Measurements from ENCODE around the gene PLAC8L1.

Gene PLAC8L1

DNA sequence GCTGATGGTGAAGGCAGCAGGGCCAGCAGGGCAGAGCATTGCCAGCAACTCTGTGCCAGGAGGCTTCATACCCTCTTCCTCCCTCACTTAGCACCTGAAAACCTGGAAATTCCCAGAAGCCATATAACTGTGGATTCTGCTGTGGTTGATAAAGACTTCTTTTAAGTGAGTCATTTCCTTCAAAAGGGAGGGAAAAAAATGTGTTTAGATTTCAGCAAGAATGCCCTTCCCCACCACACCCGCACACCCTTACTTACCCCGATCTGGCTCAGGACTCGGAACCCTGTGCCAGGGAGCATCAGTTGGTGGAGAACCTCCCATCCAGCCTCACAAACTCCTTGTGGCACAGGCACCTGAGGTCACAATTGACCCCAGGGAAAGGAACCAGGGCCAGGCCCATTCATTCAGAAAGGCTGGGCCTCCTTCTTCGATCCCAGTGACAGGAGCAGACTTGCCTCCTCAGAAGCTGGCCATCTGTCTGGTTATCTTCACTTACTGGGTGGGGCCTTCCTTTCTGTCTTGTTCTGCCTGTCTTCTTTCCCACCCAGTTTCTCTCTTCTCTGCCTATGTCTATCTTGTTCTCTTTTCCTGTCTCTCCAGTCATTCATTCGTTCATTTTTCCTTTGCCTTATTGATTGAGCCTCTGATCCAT is 62.6 kb downstream of the PLAC8L1 start:
- peak; percentile 78 for DNase-seq (ENCODE audit: low read depth, low spot score)

- DNase-seq (ENCODE audit: low read depth, low spot score), result no peak
These were observed 64.1 kb downstream of the PLAC8L1 start for GRCh38 chr5:146041180-146041789.

GRCh38 chr5:146040527-146040926 is 64.8 kb downstream of the PLAC8L1 start:
- no peak for DNase-seq (ENCODE audit: low read depth, low spot score)

GRCh38 chr5:146039420-146039819 is 66.0 kb downstream of the PLAC8L1 start:
- no peak for DNase-seq (ENCODE audit: low read depth, low spot score)

DNA sequence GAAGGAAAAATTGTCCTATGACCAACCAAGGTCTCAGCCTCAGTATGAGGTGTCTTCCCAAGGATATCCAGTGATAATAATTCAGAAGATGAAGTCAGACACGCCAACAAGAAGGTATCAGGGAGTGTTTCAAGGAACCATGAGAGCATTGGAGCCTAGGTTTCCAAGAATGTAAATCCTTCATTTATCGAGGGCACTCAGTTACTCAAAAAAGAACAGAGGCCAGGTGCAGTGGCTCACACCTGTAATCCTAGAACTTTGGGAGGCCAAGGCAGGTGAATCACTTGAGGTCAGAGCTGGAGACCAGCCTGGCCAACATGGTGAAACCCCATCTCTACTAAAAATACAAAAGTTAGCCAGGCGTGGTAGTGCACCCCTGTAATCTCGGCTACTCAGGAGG is 70.8 kb downstream of the PLAC8L1 start:
- DNase-seq (ENCODE audit: low read depth, low spot score), result no peak
